ENCODE data around the gene URM1.
A peak's percentile ranks its signal among the peaks of the same experiment; 100 is the strongest.
"Not testable (repeated sequence)": the region's sequence is repeated elsewhere in the genome, so short reads cannot be mapped to it uniquely, and the experiment has no call there.

The URM1 gene

GRCh38 chr9:128370752-128371629 lies at the start of gene URM1:
Gene URM1, plus strand, starts transcription at chr9:128371374. Its CDS starts 7 bp downstream, at chr9:128371381.
- DNase-seq (ENCODE audit: low spot score), result peak; percentile 97

- DNase-seq (ENCODE audit: low spot score), result no peak
Measured at GRCh38 chr9:128321879-128322403, 49.2 kb upstream of the URM1 start.

GRCh38 chr9:128322404-128323211 lies 48.6 kb upstream of the URM1 start, which contains the start of the genes COQ4 and TRUB2:
Gene COQ4, plus strand, starts transcription at chr9:128322839. Its CDS starts 20 bp downstream, at chr9:128322859.
Gene TRUB2, minus strand, starts transcription at chr9:128322447. Its CDS starts 39 bp downstream, at chr9:128322408.
- peak; percentile 95 for DNase-seq (ENCODE audit: low spot score)

GRCh38 chr9:128323212-128323730 lies 47.9 kb upstream of the URM1 start:
- DNase-seq (ENCODE audit: low spot score), result peak; percentile 43

GRCh38 chr9:128323791-128324190 lies 47.4 kb upstream of the URM1 start:
- no peak for DNase-seq (ENCODE audit: low spot score)

GRCh38 chr9:128324401-128324800 lies 46.8 kb upstream of the URM1 start:
- no peak for DNase-seq (ENCODE audit: low spot score)

GRCh38 chr9:128325629-128326028 lies 45.5 kb upstream of the URM1 start:
- DNase-seq (ENCODE audit: low spot score), result no peak

- DNase-seq (ENCODE audit: low spot score), result no peak
Measured at GRCh38 chr9:128333451-128333869, 37.7 kb upstream of the URM1 start.

GRCh38 chr9:128335161-128335560 lies 36.0 kb upstream of the URM1 start:
- DNase-seq (ENCODE audit: low spot score), result no peak

- DNase-seq (ENCODE audit: low spot score), result no peak
Measured at GRCh38 chr9:128335914-128336313, 35.3 kb upstream of the URM1 start.

- DNase-seq (ENCODE audit: low spot score), result no peak
Measured at GRCh38 chr9:128337936-128338335, 33.2 kb upstream of the URM1 start.

- DNase-seq (ENCODE audit: low spot score), result not testable (repeated sequence)
Measured at GRCh38 chr9:128338852-128339614, 32.1 kb upstream of the URM1 start.

GRCh38 chr9:128339761-128340690 lies 31.1 kb upstream of the URM1 start, which contains the start of gene SLC27A4:
Gene SLC27A4, plus strand, starts transcription at chr9:128340527. Its CDS starts 2,606 bp downstream, at chr9:128343133.
- DNase-seq (ENCODE audit: low spot score), result peak; percentile 95

GRCh38 chr9:128340691-128341434 lies 30.3 kb upstream of the URM1 start:
- DNase-seq (ENCODE audit: low spot score), result no peak

- peak; percentile 82 for DNase-seq (ENCODE audit: low spot score)
Measured at GRCh38 chr9:128341435-128341849, 29.7 kb upstream of the URM1 start.

GRCh38 chr9:128342971-128343680 lies 28.0 kb upstream of the URM1 start:
- no peak for DNase-seq (ENCODE audit: low spot score)

- DNase-seq (ENCODE audit: low spot score), result no peak
Measured at GRCh38 chr9:128343855-128344254, 27.3 kb upstream of the URM1 start.

GRCh38 chr9:128344931-128345605 lies 26.1 kb upstream of the URM1 start:
- no peak for DNase-seq (ENCODE audit: low spot score)

Measured in GM03348 (cell line).